Kidney (tissue), 14 donors: ENCODE data around the gene SFMBT2. TPM values are rescaled to one million over a fixed set of nuclear protein-coding genes. Genes with fewer than 3 reads are reported as not detected.

ENCODE experiments used
- DNase-seq, 5 donors: peaks; one replicate each; pipeline ENCODE4 v3.0.0-alpha.2; 2013 to 2020
- FAIRE-seq: peaks from 2 replicates; lab custom pipeline; 2012; peaks lifted over from hg19 to GRCh38; lab: Jason Lieb, UNC
- H3K27ac ChIP-seq, 2 donors: one replicate each; pipeline ENCODE4 v1.7.0; 2013; ENCODE audit warnings: low read depth in 2 of 2, low read length in 2 of 2, inconsistent platforms in 1 of 2
- H3K27me3 ChIP-seq: one replicate; pipeline ENCODE4 v1.7.1; 2013; ENCODE audit warnings: low read length, inconsistent platforms; ENCODE audit not compliant: control insufficient read depth, insufficient read depth
- H3K36me3 ChIP-seq, 3 donors: one replicate each; pipeline versions ENCODE4 v1.7.0 to v1.7.1; 2013; ENCODE audit warnings: low read length in 3 of 3, control low read depth in 1 of 3, inconsistent platforms in 1 of 3; ENCODE audit not compliant: insufficient read depth in 3 of 3, control insufficient read depth in 2 of 3
- H3K4me1 ChIP-seq, 3 donors: one replicate each; pipeline versions ENCODE4 v1.7.0 to v1.7.1; 2013; ENCODE audit warnings: low read length in 3 of 3, inconsistent platforms in 1 of 3, low read depth in 1 of 3; ENCODE audit not compliant: control insufficient read depth in 2 of 3, insufficient read depth in 2 of 3
- H3K4me3 ChIP-seq, 3 donors: one replicate each; pipeline versions ENCODE4 v1.7.0 to v1.8.1; 2013; ENCODE audit warnings: low read length in 3 of 3, control low read depth in 1 of 3, inconsistent platforms in 1 of 3
- H3K9ac ChIP-seq, 3 donors: one replicate each; pipeline versions ENCODE4 v1.7.0 to v1.7.1; 2013; ENCODE audit warnings: low read length in 3 of 3, control low read depth in 1 of 3, inconsistent platforms in 1 of 3
- H3K9me3 ChIP-seq, 3 donors: one replicate each; pipeline versions ENCODE4 v1.7.0 to v1.7.1; 2013; ENCODE audit warnings: low read length in 3 of 3, control low read depth in 1 of 3, inconsistent platforms in 1 of 3; ENCODE audit not compliant: control insufficient read depth in 2 of 3, insufficient read depth in 1 of 3
- CTCF ChIP-seq: IDR thresholded peaks from 3 replicates; pipeline ENCODE4 v1.5.1; 2012; ENCODE audit warnings: mild to moderate bottlenecking, moderate library complexity, borderline replicate concordance; ENCODE audit not compliant: insufficient read depth; ENCODE audit errors: extremely low read depth
- intact Hi-C: fragments of 100-400 bp; cut with DNase I; formaldehyde crosslinking; loops from one replicate; pipeline ENCODE4 v1.11.1; 2022
- polyA plus RNA-seq: library from polyadenylated mRNA; stranded (reverse); fragments of 350-450 nt; fragmentation: Illumina TruSeq; extraction: RNeasy Lipid Tissue Mini Kit (QIAGEN cat#74804); gene quantifications from one replicate; pipeline ENCODE4 v1.2.3, GENCODE V29; 2014; ENCODE audit warnings: low read depth, low replicate concordance; ENCODE audit not compliant: insufficient read depth
- total RNA-seq: library from RNA; stranded (reverse); fragmentation: NEBNext Ultra II Directional; extraction: Animal tissue kit (Norgen Biotek cat#: 25700); gene quantifications from one replicate; pipeline ENCODE4 v1.2.1, GENCODE V29; 2021
- donor health status: control.
- donor health status: control.
- donor health status: control.
- donor health status: control.
- donor health status: control.
- donor health status: DM: yes; HTN: yes; CAD: no.
- donor health status: Normal renal cell carcinoma (clear cell type).

The SFMBT2 gene
- total and polyA plus RNA-seq, 2 donors from 2014 or later = 1.2 to 15.3 TPM

- Histone ChIP-seq H3K36me3 (no peaks in the 10 kb centered on the region), H3K9ac (no peak overlapping the region), H3K4me1 (no peaks in the 10 kb centered on the region), H3K4me3 (no peak overlapping the region), H3K9me3 (no peaks in the 10 kb centered on the region), H3K27me3 (no peaks in the 10 kb centered on the region), H3K27ac (no peak overlapping the region)
- FAIRE-seq (no peak), DNase-seq (no peak)
- intact Hi-C loops = no loop called here
- TF ChIP-seq CTCF = no peak
Observed at GRCh38 chr10:7255517-7255916, 155.3 kb downstream of the SFMBT2 start.

GRCh38 chr10:7251696-7252465, 159.0 kb downstream of the SFMBT2 start:
- intact Hi-C loops = no loop called here
- no peaks in the 10 kb centered on the region for H3K9me3 ChIP-seq

GRCh38 chr10:7250236-7250635, 160.6 kb downstream of the SFMBT2 start:
- H3K4me1 ChIP-seq = no peaks in the 10 kb centered on the region
- no peak overlapping the region for H3K27ac ChIP-seq
- TF ChIP-seq CTCF = no peak
- FAIRE-seq (no peak), DNase-seq (no peak)
- H3K4me3 ChIP-seq = no peak overlapping the region
- peaks cover 0 to 3% (median 0%) of the 10 kb centered on the region in 3 donors for H3K36me3 ChIP-seq
- H3K9me3 ChIP-seq = no peaks in the 10 kb centered on the region
- no peak overlapping the region for H3K9ac ChIP-seq
- intact Hi-C loops = no loop called here
- no peaks in the 10 kb centered on the region for H3K27me3 ChIP-seq

More at GRCh38 chr10:7251696-7252465, 159.0 kb downstream of the SFMBT2 start:
- Histone ChIP-seq H3K4me3 (no peak overlapping the region), H3K27ac (no peak overlapping the region), H3K9ac (no peak overlapping the region), H3K36me3 (peaks cover 0 to 3% (median 0%) of the 10 kb centered on the region in 3 donors), H3K4me1 (no peaks in the 10 kb centered on the region), H3K27me3 (no peaks in the 10 kb centered on the region)
- DNase-seq = peak in 1 of 5 donors; percentile 79
- no peak for TF ChIP-seq CTCF
- no peak for FAIRE-seq
